SHP77 (cell line): ENCODE measurements around the gene CISH.

Source experiments
- DNase-seq, 2 experiments: peaks; one replicate each; lab custom pipeline; 2025; lab: John Stamatoyannopoulos, UW

The CISH gene, protein sequence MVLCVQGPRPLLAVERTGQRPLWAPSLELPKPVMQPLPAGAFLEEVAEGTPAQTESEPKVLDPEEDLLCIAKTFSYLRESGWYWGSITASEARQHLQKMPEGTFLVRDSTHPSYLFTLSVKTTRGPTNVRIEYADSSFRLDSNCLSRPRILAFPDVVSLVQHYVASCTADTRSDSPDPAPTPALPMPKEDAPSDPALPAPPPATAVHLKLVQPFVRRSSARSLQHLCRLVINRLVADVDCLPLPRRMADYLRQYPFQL

GRCh38 chr3:50611464-50612233, at the start of gene CISH:
TSS of gene CISH (minus strand) at chr3:50611774. CDS start at chr3:50611650, 124 bp downstream.
- peak; percentile 86 to 89 for DNase-seq

DNA sequence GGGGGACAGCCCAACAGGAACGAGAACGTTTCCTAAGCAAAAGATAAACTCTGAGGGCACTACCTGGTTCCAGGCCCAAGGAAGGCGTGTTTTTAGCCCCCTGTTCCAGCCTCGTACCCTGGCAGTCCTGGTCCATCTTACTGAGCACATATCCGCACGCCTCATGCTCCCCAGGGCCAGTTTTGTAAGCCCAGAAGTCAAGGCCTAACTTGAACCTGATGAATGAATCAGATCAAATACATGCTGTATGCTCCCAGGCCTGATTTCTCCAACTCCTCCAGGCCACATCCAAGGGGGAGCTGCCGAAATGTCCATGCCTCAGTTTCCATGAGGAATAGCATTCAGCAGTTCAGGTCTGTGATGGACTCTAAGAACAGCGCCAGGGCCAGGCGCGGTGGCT, 48.8 kb upstream of the CISH start:
- no peak for DNase-seq

DNA sequence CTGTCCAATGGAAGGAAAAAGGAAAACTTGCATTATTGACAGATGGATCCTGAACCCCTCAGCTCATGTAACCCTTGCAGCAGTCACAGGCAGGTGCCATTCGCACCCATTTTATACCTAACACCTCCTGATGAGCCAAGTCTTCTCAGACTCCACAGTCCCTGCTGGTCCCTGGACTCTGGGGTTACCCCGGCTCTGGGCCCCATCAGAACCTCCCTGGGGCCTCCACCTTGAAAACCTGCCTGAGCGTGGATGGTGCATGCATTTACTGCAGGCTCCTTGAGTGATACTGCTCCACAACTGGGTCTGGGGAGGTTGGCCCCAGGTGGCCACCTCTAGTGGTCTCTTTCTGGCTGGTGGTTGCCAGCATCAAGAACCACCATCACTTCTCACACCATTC, 47.3 kb upstream of the CISH start:
- no peak for DNase-seq

DNA sequence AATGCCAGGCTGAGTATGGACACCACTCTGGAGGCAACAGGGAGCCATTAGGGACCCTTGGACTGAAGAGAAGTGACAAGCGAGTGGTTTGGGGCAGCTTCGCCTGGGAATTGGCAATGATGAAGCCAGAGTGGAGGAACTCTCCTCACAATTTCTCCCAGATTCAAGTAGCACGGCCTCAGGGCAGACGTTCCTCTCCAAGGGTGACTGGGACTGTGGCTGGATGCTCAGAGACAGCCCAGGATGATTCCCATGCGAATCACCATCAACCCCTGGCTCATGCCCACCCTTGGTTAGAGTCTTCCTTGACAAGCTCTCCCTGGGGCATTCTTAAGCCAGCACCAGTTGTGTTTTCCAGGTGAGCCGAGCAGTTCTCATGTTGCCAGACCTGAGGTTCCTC, 46.8 kb upstream of the CISH start:
- no peak for DNase-seq

DNA sequence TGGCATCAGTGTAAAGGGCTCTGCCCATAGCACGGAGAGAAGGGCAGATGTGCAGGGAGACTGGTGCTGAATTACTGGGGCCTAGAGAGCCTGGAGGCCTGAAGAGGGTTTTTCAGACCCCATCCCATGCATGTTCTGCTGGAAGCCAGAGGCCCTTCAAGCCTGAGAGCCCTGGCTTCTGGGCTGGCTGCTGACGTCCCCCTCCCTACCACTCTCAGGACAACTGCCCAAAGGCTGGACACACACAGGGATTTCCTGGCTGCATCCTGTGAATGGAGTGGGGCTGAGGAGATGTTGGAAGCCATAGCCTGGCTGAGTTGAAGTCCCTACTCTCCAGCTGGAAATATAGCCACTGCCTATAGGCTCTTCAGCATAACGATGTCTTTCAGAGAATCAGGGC, 46.2 kb upstream of the CISH start:
- no peak for DNase-seq

- DNase-seq: no peak
These were observed 45.8 kb upstream of the CISH start for GRCh38 chr3:50657407-50657806.

DNA sequence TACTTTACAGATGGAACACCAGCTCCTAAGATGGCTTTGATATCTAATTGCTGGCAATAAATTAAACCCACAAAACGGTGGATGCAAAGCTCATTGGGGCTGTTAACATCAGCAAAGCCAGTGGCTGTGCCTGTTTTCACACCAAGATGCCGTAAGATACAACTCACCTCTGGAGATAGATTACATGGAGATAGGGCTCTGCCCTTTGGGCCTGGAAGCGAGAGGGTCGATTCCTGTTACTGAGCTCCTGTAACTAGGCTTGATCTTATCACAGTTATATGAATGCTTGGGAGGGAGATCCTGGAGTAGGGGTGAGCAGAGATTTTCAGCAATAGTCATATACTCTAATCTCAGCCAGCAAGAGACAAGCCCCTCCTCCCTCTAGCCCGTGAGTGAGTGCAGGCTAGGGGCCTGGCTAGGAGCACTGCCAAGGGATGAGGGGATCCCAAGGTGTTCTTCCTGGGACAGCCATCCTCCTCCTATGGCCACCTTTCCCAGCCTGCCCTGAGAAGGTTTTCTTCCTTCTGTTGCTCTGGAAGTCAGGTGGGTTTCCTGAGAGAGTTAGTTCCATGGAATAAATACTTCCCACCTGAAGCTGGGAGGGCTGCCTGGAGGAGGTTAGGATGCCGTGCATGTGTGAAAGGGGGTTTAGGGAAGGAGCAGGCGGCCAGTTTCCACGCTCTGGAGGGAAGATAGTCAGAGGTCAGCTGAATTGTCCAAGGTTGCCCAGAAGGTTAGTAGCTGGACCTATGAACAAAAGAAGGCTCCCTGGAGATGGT, 45.0 kb upstream of the CISH start:
- no peak for DNase-seq

GRCh38 chr3:50655009-50655830, 43.6 kb upstream of the CISH start:
- DNase-seq: no peak

DNA sequence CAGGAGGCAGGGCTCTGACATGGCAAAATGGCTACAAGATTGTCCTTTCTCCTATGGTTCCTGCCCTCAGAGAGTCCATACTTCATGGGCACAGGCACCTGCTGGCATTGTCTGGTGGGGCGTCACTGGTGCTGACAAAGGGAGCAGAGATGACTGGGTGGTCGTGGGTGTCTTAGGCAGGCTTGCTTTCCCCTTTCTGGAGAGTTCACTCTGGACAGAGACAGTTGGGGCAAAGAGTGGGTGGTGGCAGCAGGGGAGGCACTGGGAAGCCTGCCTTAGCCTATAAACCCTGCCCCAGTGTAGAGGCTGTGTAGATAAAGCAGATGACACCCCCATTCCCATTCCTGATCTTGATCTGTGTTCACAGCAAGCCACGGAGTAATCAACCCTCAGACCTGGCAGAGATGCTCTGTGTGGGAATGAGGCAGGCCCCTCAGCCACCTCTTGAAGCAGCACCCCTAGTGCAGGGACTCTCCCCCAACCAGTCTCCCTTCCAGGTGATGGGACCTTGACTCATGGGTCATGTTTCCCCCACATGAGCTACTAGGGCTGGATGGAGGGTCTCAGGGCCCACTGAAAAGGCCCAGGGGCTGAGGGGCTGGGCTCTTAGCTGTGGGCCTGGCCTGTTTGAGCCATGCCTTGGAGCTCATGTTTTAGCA, 42.5 kb upstream of the CISH start:
- no peak for DNase-seq

GRCh38 chr3:50652709-50653108, 41.1 kb upstream of the CISH start:
- peak in 1 of 2 experiments; percentile 30 for DNase-seq

DNA sequence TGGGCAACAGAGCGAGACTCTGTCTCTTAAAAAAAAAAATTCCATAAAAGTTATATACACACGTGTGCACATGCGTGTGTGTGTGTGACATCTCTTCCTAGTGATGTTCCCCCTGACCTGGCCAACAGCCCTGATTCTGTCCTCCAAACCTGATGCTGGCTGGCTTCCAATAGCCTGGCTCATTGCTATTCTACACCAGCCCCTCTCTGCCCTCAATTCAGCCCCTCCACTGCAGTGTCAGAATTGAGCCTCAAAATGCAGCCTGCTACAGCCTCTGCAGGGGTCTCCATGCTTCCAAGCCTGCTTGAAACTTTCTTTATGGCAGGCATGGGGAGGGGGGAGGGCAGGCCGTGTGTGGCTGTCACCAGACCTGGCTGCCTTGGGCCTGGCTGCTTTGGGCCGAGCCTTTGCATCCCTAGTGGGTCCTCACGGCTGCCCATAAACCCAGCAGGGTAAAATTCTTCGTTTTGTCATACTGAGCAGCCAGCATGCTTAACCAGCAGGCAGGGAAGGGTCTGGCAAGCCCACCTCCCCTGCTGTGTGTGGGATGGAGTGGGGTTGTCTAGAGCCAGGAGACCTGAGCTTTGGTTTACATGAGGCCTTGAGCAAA, 40.5 kb upstream of the CISH start:
- no peak for DNase-seq

DNA sequence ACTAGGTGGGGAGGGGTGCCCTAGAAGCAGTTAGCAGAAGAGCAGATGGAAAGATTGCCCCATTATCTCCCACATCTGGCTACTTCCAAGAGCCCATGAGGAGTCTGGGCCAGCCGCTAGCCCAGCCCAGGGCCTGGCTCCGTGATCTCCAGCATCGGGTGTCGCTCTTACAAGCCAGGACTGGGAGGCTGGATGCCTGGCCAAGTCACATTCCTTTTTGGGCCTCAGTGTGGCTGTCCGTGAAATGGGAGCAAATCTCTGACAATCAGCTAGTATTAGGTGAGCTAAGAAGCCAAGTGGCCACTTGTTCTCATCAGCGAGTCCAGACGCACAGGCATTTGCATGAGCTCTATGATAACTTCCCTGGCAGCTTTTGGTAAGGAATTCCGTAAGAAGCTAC, 39.9 kb upstream of the CISH start:
- DNase-seq: no peak

DNA sequence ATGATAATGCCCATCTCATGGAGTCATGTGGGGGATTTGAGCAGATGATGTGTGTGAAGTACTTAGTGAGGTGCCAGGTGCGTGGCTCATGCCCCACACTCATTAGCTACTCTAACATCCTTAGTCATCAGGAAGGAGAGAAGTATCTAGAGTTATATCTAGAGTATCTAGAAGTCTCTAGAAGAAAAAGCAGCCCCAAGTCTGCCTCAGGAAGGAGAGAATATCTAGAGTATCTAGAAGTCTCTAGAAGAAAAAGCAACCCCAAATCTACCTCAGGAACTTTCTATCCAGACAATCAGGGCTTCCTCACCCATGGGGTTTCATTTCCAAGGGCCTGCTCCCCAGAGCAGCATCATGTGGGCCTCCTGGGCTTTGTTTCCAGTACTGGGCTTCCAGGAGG, 38.4 kb upstream of the CISH start:
- no peak for DNase-seq

- no peak for DNase-seq
These were observed 37.9 kb upstream of the CISH start for GRCh38 chr3:50649451-50649931.

DNA sequence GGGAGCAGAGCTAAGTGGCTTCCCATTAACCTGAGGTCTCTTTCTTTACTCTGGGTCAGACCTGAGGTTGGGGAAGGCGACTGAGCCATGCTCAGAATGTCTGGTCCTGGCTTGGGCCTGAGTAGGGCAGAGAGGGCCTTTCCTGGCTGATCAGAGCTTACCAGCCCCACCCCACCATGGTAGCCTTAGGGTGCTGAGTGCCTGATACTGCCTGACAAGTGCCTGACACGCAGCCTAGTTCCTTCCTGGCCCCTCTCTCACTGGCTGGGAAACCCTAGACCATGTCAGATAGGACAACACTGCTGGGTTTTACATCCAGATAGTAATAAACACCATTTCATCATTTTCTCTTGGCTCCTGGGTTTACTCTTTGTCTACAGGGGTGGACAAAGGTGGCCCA, 37.4 kb upstream of the CISH start:
- DNase-seq: no peak

GRCh38 chr3:50648313-50648712, 36.7 kb upstream of the CISH start:
- no peak for DNase-seq

- no peak for DNase-seq
These were observed 33.8 kb upstream of the CISH start for GRCh38 chr3:50645378-50645777.

- no peak for DNase-seq
These were observed 33.0 kb upstream of the CISH start for GRCh38 chr3:50644561-50644960.

GRCh38 chr3:50642382-50642781, 30.8 kb upstream of the CISH start:
- DNase-seq: no peak

GRCh38 chr3:50639055-50639494, 27.5 kb upstream of the CISH start:
- no peak for DNase-seq

- no peak for DNase-seq
These were observed 26.4 kb upstream of the CISH start for GRCh38 chr3:50637945-50638344.
